Trophoblast cell (in vitro differentiated cells and primary cell): ENCODE measurements around the gene FAM78B.

Experiments used
- DNase-seq, 2 donors: peaks; one replicate each; pipeline ENCODE4 v3.0.0-alpha.2; 2016
- H2AFZ ChIP-seq: 2 replicates; pipeline ENCODE4 v1.6.1; 2013; ENCODE audit warnings: low read length, moderate library complexity, mild to moderate bottlenecking; ENCODE audit not compliant: insufficient read depth, poor library complexity
- H2AK5ac ChIP-seq: 2 replicates; pipeline ENCODE4 v1.6.1; 2013; ENCODE audit warnings: mild to moderate bottlenecking, low read length
- H2BK120ac ChIP-seq: 2 replicates; pipeline ENCODE4 v1.6.1; 2013; ENCODE audit warnings: low read length, mild to moderate bottlenecking, moderate library complexity; ENCODE audit not compliant: insufficient read depth, poor library complexity
- H2BK12ac ChIP-seq: 2 replicates; pipeline ENCODE4 v1.6.1; 2013; ENCODE audit warnings: mild to moderate bottlenecking, low read length, moderate library complexity
- H2BK5ac ChIP-seq: 2 replicates; pipeline ENCODE4 v1.6.1; 2013; ENCODE audit warnings: low read length, low read depth, moderate library complexity, mild to moderate bottlenecking; ENCODE audit not compliant: poor library complexity
- H3K14ac ChIP-seq: 2 replicates; pipeline ENCODE4 v1.6.1; 2013; ENCODE audit warnings: mild to moderate bottlenecking, low read length
- H3K18ac ChIP-seq: 2 replicates; pipeline ENCODE4 v1.6.1; 2013; ENCODE audit warnings: mild to moderate bottlenecking, low read length
- H3K23ac ChIP-seq: 2 replicates; pipeline ENCODE4 v1.6.1; 2013; ENCODE audit warnings: low read length
- H3K27ac ChIP-seq: 2 replicates; pipeline ENCODE4 v1.5.1; 2013; ENCODE audit warnings: low read depth, mild to moderate bottlenecking, inconsistent platforms, low read length, moderate library complexity
- H3K27me3 ChIP-seq: 2 replicates; pipeline ENCODE4 v1.6.1; 2013; ENCODE audit warnings: inconsistent platforms, mild to moderate bottlenecking, low read length, moderate library complexity; ENCODE audit not compliant: insufficient read depth
- H3K36me3 ChIP-seq, 2 experiments: 1 replicate in 1 of 2; 2 replicates in 1 of 2; pipeline ENCODE4 v1.6.1; 2013; ENCODE audit warnings: low read length in 2 of 2, mild to moderate bottlenecking in 2 of 2, moderate library complexity in 1 of 2; ENCODE audit not compliant: insufficient read depth in 2 of 2, control insufficient read depth in 1 of 2
- H3K4ac ChIP-seq: 2 replicates; pipeline ENCODE4 v1.6.1; 2013; ENCODE audit warnings: low read depth, mild to moderate bottlenecking, low read length, moderate library complexity
- H3K4me1 ChIP-seq, 2 experiments: 1 replicate in 1 of 2; 2 replicates in 1 of 2; pipeline ENCODE4 v1.6.1; 2013; ENCODE audit warnings: low read length in 2 of 2, mild to moderate bottlenecking in 2 of 2, moderate library complexity in 1 of 2; ENCODE audit not compliant: insufficient read depth in 2 of 2, control insufficient read depth in 1 of 2
- H3K4me2 ChIP-seq: 2 replicates; pipeline ENCODE4 v1.6.1; 2013; ENCODE audit warnings: inconsistent platforms, mild to moderate bottlenecking, low read length, moderate library complexity
- H3K4me3 ChIP-seq: 2 replicates; pipeline ENCODE4 v1.5.1; 2013; ENCODE audit warnings: mild to moderate bottlenecking, low read depth, low read length, inconsistent platforms
- H3K79me1 ChIP-seq: one replicate; pipeline ENCODE4 v1.6.1; 2013; ENCODE audit warnings: low read length
- H3K79me2 ChIP-seq: 2 replicates; pipeline ENCODE4 v1.6.1; 2013; ENCODE audit warnings: low read length, mild to moderate bottlenecking; ENCODE audit not compliant: control insufficient read depth, insufficient read depth, poor library complexity
- H3K9ac ChIP-seq: 2 replicates; pipeline ENCODE4 v1.6.1; 2013; ENCODE audit warnings: mild to moderate bottlenecking, low read length
- H3K9me3 ChIP-seq: 2 replicates; pipeline ENCODE4 v1.6.1; 2013; ENCODE audit warnings: low read depth, mild to moderate bottlenecking, control low read depth, inconsistent platforms, low read length; ENCODE audit not compliant: insufficient read depth
- H4K12ac ChIP-seq: 2 replicates; pipeline ENCODE4 v1.6.1; 2013; ENCODE audit warnings: low read depth, mild to moderate bottlenecking, low read length, moderate library complexity
- H4K8ac ChIP-seq: 2 replicates; pipeline ENCODE4 v1.6.1; 2013; ENCODE audit warnings: low read depth, mild to moderate bottlenecking, low read length, moderate library complexity
- H4K91ac ChIP-seq: one replicate; pipeline ENCODE4 v1.6.1; 2013; ENCODE audit warnings: low read depth, mild to moderate bottlenecking, low read length, moderate library complexity
- WGBS: extraction: QIAGEN DNeasy Blood & Tissue Kit; methylation state at CpG from one replicate; pipeline ENCODE4 v1.1.7; 2013; ENCODE audit warnings: missing lambda C conversion rate; ENCODE audit not compliant: insufficient read length, insufficient coverage; ENCODE audit errors: extremely low coverage; 5-methylcytosine and 5-hydroxymethylcytosine counted together

FAM78B gene

GRCh38 chr1:166156674-166157073, 10.1 kb downstream of the FAM78B start:
- Histone ChIP-seq H3K18ac (no peak overlapping the region), H3K4me3 (no peak overlapping the region), H3K23ac (no peak overlapping the region), H2BK120ac (no peak overlapping the region), H2BK5ac (no peak overlapping the region), H4K91ac (no peak overlapping the region), H3K4me2 (no peak overlapping the region), H3K79me1 (no peaks in the 10 kb centered on the region), H3K9me3 (no peaks in the 10 kb centered on the region), H3K36me3 (no peaks in the 10 kb centered on the region), H3K4me1 (no peaks in the 10 kb centered on the region), H3K79me2 (no peaks in the 10 kb centered on the region), H3K27ac (no peak overlapping the region), H2AFZ (no peak overlapping the region), H3K9ac (no peak overlapping the region), H3K4ac (no peak overlapping the region), H2BK12ac (no peak overlapping the region), H4K8ac (no peak overlapping the region), H2AK5ac (no peak overlapping the region), H4K12ac (no peak overlapping the region), H3K27me3 (no peaks in the 10 kb centered on the region), H3K14ac (no peak overlapping the region)
- no peak for DNase-seq
- WGBS: no CpG with 5 or more reads among the region's 3 CpGs

DNA sequence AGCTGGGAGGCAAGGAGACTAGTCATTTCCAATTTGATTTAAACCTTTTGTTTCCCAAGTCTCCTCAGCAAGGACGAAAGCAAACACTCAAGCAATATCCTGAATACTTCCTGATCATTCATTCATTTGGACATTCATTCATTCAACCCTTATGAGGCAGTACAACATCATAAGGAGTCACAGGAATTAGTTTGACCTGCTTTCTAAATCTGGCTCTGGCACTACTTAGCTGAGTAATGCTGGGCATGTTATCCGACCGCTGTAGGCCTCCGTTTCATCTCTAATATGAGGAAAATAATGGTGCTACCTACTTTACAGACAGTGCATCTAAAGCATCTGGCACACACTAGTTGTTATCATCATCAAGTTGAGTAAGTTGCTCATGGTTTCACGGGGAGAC, 11.7 kb downstream of the FAM78B start:
- no peak overlapping the region for H3K9ac ChIP-seq
- H3K79me2 ChIP-seq: no peaks in the 10 kb centered on the region
- H3K36me3 ChIP-seq: no peaks in the 10 kb centered on the region
- H3K79me1 ChIP-seq: no peaks in the 10 kb centered on the region
- no peak for DNase-seq
- no peak overlapping the region for H3K4me3 ChIP-seq
- no peak overlapping the region for H2BK120ac ChIP-seq
- no peak overlapping the region for H2BK5ac ChIP-seq
- H3K9me3 ChIP-seq: no peaks in the 10 kb centered on the region
- no peak overlapping the region for H4K12ac ChIP-seq
- no peak overlapping the region for H2BK12ac ChIP-seq
- H3K4me2 ChIP-seq: no peak overlapping the region
- H2AFZ ChIP-seq: no peak overlapping the region
- no peaks in the 10 kb centered on the region for H3K4me1 ChIP-seq
- H4K91ac ChIP-seq: no peak overlapping the region
- no CpG with 5 or more reads among the region's 5 CpGs for WGBS
- H3K23ac ChIP-seq: no peak overlapping the region
- no peak overlapping the region for H4K8ac ChIP-seq
- H2AK5ac ChIP-seq: no peak overlapping the region
- H3K27ac ChIP-seq: no peak overlapping the region
- H3K27me3 ChIP-seq: no peaks in the 10 kb centered on the region
- H3K18ac ChIP-seq: no peak overlapping the region
- H3K14ac ChIP-seq: no peak overlapping the region
- H3K4ac ChIP-seq: no peak overlapping the region

DNA sequence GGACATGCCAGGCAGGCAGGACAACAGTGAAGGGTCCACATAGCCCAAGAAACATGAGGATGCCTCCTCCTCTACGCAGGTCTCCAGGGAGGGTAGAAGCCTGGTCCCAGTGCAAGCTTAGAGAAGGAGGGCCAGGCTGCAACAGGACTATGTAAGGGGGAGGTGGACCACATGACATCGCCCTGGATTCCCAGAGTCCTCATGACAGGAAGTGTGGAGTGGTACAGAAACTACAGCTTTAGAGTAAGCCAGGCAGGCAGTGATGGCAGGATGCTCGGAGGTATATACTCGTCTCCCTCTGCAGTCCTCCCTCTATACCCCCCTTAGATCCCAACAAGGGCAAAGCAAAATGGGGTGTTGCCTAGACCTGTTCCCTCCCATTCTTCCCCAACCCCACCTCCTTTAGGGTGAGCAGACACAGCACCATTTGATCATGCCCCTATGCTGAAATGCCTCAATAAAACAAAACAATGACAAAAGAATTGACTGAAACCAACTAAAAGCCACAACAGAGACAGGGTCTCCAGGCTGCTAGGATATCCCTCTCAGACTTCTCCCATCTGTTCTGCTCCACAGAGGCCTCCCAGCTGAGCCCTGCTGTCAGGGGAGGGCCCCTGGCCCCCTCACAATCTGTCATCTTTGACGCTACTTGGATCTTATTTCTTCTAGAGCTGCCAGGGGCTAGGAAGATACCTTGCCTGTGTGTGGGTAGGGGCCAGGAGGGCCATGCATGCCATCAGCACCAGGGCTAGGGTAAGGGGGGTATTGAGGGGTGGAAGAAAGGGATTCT, 13.1 kb downstream of the FAM78B start:
- Histone ChIP-seq H2BK5ac (no peak overlapping the region), H4K12ac (no peak overlapping the region), H2BK12ac (no peak overlapping the region), H3K36me3 (no peaks in the 10 kb centered on the region), H3K79me1 (no peaks in the 10 kb centered on the region), H3K4ac (no peak overlapping the region), H3K23ac (no peak overlapping the region), H3K79me2 (no peaks in the 10 kb centered on the region), H3K4me2 (no peak overlapping the region), H3K9me3 (no peaks in the 10 kb centered on the region), H3K14ac (no peak overlapping the region), H4K91ac (no peak overlapping the region), H3K27me3 (no peaks in the 10 kb centered on the region), H2AK5ac (no peak overlapping the region), H4K8ac (no peak overlapping the region), H3K18ac (no peak overlapping the region), H3K4me3 (no peak overlapping the region), H2BK120ac (no peak overlapping the region), H3K27ac (no peak overlapping the region), H3K4me1 (no peaks in the 10 kb centered on the region), H2AFZ (no peak overlapping the region), H3K9ac (no peak overlapping the region)
- no peak for DNase-seq
- WGBS: no CpG with 5 or more reads among the region's 5 CpGs

DNA sequence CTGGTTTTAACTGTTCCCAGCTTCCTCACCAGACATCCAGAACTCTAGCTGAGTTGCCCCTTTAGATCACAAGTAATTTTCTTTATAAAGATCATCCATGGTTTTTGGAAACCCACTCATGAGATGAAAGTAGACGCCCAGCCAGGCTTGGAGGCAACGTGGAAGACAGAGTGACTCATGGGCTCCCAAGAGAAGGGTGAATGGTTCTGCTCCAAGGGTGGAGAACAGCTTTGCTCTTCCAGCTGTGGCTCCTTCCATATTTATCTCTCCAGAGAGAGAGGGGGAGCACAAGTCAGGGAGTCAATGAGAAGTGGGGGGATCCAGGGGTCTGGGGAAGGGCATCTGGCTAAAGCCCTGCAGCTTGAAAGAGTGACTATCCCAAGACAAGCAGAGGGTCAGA, 13.8 kb downstream of the FAM78B start:
- no peak overlapping the region for H3K4me3 ChIP-seq
- no peak overlapping the region for H4K8ac ChIP-seq

More for the DNA sequence above, 13.8 kb downstream of the FAM78B start:
- Histone ChIP-seq H3K36me3 (no peaks in the 10 kb centered on the region), H3K23ac (no peak overlapping the region), H3K4me2 (no peak overlapping the region), H2BK12ac (no peak overlapping the region), H2AK5ac (no peak overlapping the region), H3K27ac (no peak overlapping the region), H4K91ac (no peak overlapping the region), H3K4me1 (no peaks in the 10 kb centered on the region), H2BK5ac (no peak overlapping the region), H2AFZ (no peak overlapping the region), H3K14ac (no peak overlapping the region), H3K79me2 (no peaks in the 10 kb centered on the region), H3K9ac (no peak overlapping the region), H3K9me3 (no peaks in the 10 kb centered on the region), H3K4ac (no peak overlapping the region), H4K12ac (no peak overlapping the region), H3K27me3 (no peaks in the 10 kb centered on the region), H2BK120ac (no peak overlapping the region), H3K18ac (no peak overlapping the region), H3K79me1 (no peaks in the 10 kb centered on the region)
- no peak for DNase-seq
- WGBS: no CpG with 5 or more reads among the region's 2 CpGs
